Tibial artery (tissue), 4 donors: ENCODE measurements around the gene KAZN.

Source experiments
- DNase-seq, 2 donors: peaks; one replicate each; pipeline ENCODE4 v3.0.0-alpha.2; 2019
- H3K27ac ChIP-seq, 2 donors: fragments of 200-600 bp; sonication (generic) in 1 of 2; 1 replicate in 1 of 2; 2 replicates in 1 of 2; pipeline ENCODE4 v1.5.1; 2018 to 2019; ENCODE audit warnings: mild to moderate bottlenecking in 1 of 2
- H3K27me3 ChIP-seq, 2 donors: fragments of 200-600 bp; sonication (generic) in 1 of 2; one replicate each; pipeline versions ENCODE4 v1.5.1 to v1.6.0; 2016 to 2019
- H3K36me3 ChIP-seq, 3 donors: fragments of 200-600 bp; sonication (generic) in 2 of 3; one replicate each; pipeline ENCODE4 v1.5.1; 2016 to 2019; ENCODE audit warnings: mild to moderate bottlenecking in 2 of 3
- H3K4me1 ChIP-seq, 4 donors: fragments of 200-600 bp; sonication (generic) in 2 of 4; 1 replicate in 3 of 4; 2 replicates in 1 of 4; pipeline ENCODE4 v1.5.1; 2016 to 2019
- H3K4me3 ChIP-seq, 2 donors: fragments of 200-600 bp; sonication (generic) in 1 of 2; 1 replicate in 1 of 2; 2 replicates in 1 of 2; pipeline ENCODE4 v1.5.1; 2018 to 2019; ENCODE audit warnings: mild to moderate bottlenecking in 2 of 2
- H3K9me3 ChIP-seq, 3 donors: fragments of 200-600 bp; sonication (generic) in 1 of 3; one replicate each; pipeline ENCODE4 v1.5.1; 2016 to 2019
- CTCF ChIP-seq, 2 experiments: fragments of 200-600 bp in 1 of 2; fragments of 450-650 bp in 1 of 2; IDR thresholded peaks; one replicate each; pipeline ENCODE4 v1.5.1; 2017 to 2019; ENCODE audit warnings: antibody characterized with exemption in 2 of 2, mild to moderate bottlenecking in 1 of 2, moderate library complexity in 1 of 2
- intact Hi-C: fragments of 100-400 bp; cut with DNase I; formaldehyde crosslinking; loops from one replicate; pipeline ENCODE4 v1.15.0; 2023; ENCODE audit warnings: low total_unique reads

Gene KAZN

GRCh38 chr1:14888374-14888773, 289.9 kb downstream of the KAZN start:
- Histone ChIP-seq H3K27ac (no peak overlapping the region), H3K27me3 (no peaks in the 10 kb centered on the region), H3K9me3 (no peaks in the 10 kb centered on the region), H3K4me1 (peaks cover 0 to 25% (median 9%) of the 10 kb centered on the region in 4 donors), H3K4me3 (no peak overlapping the region), H3K36me3 (no peaks in the 10 kb centered on the region)
- no peak for DNase-seq
- no peak for TF ChIP-seq CTCF (IDR thresholded peaks at IDR 0.05)
- intact Hi-C loops: no loop called here

GRCh38 chr1:14889825-14890440, 291.4 kb downstream of the KAZN start:
- Histone ChIP-seq H3K36me3 (no peaks in the 10 kb centered on the region), H3K4me1 (peaks cover 0 to 25% (median 10%) of the 10 kb centered on the region in 4 donors), H3K27ac (no peak overlapping the region), H3K27me3 (no peaks in the 10 kb centered on the region), H3K4me3 (no peak overlapping the region), H3K9me3 (no peaks in the 10 kb centered on the region)
- no peak for DNase-seq
- intact Hi-C loops: no loop called here
- no peak for TF ChIP-seq CTCF (IDR thresholded peaks at IDR 0.05)

GRCh38 chr1:14891991-14892390, 293.5 kb downstream of the KAZN start:
- no peak for TF ChIP-seq CTCF (IDR thresholded peaks at IDR 0.05)
- H3K27ac ChIP-seq: no peak overlapping the region

GRCh38 chr1:14894811-14895560, 296.5 kb downstream of the KAZN start:
- Histone ChIP-seq H3K27me3 (peaks cover 0 to 4% of the 10 kb centered on the region in 2 donors), H3K36me3 (no peaks in the 10 kb centered on the region), H3K27ac (no peak overlapping the region), H3K4me3 (no peak overlapping the region), H3K9me3 (no peaks in the 10 kb centered on the region), H3K4me1 (peaks cover 0 to 16% (median 6%) of the 10 kb centered on the region in 4 donors)
- no peak for TF ChIP-seq CTCF (IDR thresholded peaks at IDR 0.05)
- intact Hi-C loops: no loop called here
- DNase-seq: no peak

More at GRCh38 chr1:14891991-14892390, 293.5 kb downstream of the KAZN start:
- peaks cover 0 to 25% (median 12%) of the 10 kb centered on the region in 4 donors for H3K4me1 ChIP-seq
- intact Hi-C loops: no loop called here
- no peak for DNase-seq
- H3K4me3 ChIP-seq: no peak overlapping the region
- H3K9me3 ChIP-seq: no peaks in the 10 kb centered on the region
- no peaks in the 10 kb centered on the region for H3K36me3 ChIP-seq
- no peaks in the 10 kb centered on the region for H3K27me3 ChIP-seq

GRCh38 chr1:14895727-14896126, 297.2 kb downstream of the KAZN start:
- Histone ChIP-seq H3K36me3 (no peaks in the 10 kb centered on the region), H3K9me3 (no peaks in the 10 kb centered on the region), H3K27ac (no peak overlapping the region), H3K27me3 (peaks cover 0 to 4% of the 10 kb centered on the region in 2 donors), H3K4me3 (no peak overlapping the region), H3K4me1 (peaks cover 0 to 10% (median 4%) of the 10 kb centered on the region in 4 donors)
- DNase-seq: no peak
- intact Hi-C loops: no loop called here
- no peak for TF ChIP-seq CTCF (IDR thresholded peaks at IDR 0.05)
